GM19238 (cell line): ENCODE data around the gene NUDT6.

Source experiments
- DNase-seq: peaks from one replicate; pipeline ENCODE4 v3.0.0; 2011; ENCODE audit warnings: low spot score; ENCODE audit not compliant: insufficient read length

The NUDT6 gene

DNA sequence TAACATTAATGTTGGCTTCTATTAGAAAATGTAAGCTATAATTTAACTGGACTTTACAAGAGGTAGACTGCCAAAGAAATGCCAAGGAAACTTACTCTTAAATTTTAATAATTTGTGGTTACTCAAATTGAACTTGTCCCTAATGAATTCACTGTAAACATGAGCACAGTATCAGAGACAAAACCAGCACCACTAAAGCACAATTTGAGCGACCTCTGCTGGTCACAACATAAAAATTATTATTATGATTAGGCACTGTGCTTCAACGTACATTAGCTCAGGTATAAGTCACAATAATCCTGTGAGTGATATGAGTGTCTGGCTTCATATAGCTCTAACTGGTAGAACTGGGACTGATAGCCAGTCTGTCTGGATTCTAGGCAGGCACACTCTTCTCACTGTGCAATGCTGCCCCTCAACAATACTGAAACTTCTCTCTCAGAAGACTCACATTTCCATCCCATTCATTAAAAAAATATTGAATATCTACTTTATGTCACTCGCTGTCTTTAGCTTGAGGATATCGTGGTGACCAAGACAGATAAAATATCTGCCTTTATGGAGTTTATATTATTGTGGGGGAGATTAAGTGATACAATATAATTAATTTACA, 8.0 kb downstream of the NUDT6 start:
- DNase-seq = no peak

DNA sequence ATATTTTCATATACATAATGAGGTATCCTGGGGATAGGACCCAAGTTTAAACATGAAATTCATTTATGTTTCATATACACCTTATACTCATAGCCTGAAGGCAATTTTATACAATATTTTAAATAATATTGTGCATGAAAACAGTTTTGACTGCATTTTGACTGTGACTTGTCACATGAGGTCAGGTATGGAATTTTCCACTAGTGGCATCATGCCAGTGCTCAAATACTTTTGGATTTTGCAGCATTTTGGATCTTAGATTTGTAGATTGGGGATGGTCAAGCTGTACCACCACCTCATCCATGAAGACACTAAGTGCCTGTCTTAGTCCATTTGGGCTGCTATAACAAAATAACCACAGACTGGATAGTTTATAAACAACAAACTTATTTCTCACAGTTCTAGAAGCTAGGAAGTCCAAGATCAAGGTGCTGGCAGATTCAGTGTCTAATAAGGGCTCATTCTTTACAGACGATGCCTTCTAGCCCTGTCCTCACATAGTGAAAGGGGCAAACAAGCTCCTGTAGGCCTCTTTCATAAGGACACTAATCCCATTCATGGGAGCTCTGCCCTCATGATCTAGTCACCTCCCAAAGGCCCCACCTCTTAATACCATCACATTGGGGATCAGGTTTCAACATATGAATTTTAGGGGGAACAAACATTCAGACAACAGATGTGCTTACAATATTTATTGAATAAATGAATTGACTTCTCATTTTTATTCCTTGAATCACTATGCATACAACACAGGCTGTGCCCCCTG, 9.4 kb downstream of the NUDT6 start:
- no peak for DNase-seq

DNA sequence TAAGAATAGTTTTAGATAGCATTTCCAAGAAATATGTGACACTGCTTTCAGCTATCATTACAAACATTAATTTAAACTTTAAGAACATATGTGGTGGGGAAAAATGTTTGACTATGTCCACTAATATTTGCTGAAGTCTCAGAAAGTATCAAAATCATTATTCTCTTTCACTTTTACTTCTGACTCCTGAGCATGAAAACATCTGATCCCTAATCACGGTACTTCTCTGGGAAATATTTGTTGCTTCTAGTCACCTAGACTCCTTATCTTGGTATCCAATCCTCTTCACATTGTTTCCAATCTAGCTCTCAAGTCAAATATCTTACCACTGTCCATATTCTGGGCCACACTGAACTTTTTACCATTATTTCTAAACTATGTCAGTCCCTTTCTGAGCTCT, 10.8 kb downstream of the NUDT6 start:
- DNase-seq = no peak

DNA sequence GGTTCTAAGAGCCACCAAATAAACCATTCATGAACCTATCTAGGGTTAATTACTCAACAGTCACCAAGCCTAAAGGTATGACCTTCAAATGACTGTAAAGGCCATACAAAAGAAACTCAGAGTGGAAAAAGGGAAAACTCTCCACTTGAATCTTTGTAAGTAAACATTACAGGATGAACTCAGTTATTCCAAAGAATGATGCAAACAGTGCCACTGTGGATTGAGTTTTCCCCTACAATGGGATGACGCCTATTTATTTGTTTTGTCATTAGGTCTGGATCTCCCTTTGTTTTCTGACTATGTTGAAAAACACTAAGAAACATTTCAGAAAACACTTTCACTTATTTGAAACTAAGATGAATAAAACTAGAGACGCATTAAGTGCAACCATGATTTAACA, 12.7 kb downstream of the NUDT6 start:
- no peak for DNase-seq

DNA sequence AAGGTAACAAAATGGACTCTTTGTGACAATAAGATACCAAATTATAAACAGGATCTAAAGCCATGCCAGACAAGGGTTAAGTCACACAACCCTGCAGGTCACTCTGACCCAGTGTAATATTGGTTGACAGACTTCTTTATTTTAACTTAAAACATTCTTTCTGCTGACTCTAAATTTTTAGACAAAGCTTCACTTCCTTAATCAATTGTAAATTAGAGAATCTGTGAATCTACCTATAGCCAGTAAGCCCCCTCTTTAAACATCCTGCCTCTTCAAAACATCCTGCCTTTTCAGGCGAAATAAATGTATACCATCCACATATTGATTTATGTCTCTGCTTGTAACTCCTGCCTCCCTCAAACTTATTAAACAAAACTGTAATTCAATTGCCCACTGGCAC, 14.2 kb downstream of the NUDT6 start:
- no peak for DNase-seq

DNA sequence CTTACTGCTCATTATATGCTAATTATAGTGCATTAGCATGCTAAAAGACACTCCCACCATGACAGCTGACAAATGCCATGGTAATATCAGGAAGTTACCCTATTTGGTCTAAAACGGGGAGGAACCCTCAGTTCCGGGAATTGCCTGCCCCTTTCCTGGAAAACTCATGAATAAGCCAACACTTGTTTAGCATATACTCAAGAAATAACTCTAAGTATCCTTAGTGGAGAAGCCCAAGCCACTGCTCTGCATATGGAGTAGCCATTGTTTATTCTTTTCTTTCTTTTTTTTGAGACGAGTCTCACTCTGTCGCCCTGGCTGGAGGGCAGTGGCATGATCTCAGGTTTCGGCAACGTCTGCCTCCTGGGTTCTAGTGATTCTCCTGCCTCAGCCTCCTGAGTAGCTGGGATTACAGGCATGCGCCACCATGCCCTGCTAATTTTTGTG, 15.5 kb downstream of the NUDT6 start:
- DNase-seq = no peak

DNA sequence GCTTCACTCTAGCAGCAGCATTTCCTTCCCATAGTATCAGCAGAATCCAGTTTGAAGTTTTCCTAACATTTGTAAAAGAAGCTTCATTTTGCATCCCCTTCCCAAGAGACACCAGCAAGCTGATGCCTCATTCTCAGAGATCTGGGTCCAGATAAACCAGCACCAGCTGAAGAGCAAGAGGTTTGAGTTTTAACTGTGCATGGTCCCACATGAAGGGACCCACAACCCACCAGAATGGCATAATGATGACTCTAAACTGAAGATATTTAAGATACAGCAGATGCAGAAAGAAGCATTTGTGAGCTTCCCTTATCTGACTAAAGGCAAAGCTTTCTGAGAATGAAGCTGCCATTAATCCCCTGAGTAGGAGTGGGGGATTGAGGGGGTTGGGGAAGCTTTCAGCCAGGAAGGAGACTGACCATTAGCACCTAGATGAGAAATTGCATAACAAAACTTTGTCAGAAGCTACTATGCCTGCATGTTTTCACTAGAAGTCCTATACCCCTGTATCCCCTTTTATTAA, 18.6 kb downstream of the NUDT6 start:
- no peak for DNase-seq

DNA sequence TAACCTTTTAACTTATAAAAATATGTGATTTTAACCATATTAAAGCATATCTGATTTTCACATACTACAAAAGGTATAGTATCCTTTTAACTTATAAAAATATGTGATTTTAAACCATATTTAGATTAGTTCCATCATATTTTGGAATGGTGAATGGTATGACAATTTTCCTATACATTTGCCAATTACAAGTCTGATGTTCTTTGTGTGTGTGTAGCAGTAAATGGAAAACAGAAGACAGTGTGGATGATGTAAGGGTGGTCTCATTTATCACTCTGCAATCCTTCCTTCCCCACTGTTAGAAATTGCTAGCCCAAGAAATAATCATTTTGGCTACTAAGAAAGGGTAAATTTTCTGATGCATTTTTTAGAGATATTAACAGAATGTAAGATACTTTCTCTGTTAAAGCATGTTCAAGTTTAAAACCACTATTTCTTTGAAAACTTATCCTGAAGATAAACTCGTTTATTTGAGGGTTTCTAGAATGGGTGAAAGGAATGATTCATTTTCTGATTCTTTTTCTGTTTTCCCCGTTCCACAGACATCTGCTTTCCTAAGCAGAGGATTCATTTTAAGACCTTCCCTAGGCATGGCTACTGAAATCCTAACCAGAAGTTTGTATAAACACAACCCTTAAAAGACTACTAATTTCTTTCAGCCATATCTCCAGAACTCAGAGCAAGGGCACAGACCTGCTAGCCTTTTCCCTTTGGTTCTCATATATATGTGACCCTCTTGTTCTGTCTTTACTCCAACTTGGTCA, 21.0 kb downstream of the NUDT6 start:
- no peak for DNase-seq

DNA sequence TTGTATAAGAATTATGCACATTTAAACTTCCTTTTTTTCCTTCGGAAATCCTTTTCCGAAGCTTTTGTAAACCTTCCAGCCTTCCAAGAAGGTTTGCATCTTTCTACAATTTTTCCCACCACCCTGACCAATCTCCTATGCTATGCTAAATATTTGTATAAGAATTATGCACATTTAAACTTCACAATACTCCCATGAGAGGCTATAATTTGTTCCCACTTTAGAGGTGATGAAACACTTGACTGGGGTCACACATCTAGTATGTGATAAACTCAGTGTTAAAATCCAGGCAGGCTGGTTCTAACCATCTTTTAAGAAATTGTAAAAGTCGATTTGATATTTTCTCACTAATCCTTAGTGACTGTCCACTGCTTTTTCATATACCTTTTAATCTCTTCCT, 22.1 kb downstream of the NUDT6 start:
- no peak for DNase-seq

DNA sequence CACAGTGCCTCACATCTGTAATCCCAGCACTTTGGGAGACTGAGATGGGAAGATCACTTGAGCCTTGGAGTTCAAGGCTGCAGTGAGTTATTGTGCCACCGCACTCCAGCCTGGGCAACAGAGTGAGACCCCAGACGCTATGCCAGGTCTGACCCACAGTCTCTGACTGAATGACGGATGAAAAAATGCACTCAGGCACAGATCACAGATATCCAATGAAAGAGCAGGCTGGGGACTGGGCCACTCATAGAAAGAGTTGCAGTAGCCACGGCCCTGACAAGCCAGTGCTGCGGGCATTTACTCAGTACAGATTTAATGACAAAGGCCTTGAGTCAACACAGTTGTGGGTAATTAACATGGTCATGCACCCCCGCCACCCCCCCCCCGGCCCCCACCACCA, 22.7 kb downstream of the NUDT6 start:
- no peak for DNase-seq

DNA sequence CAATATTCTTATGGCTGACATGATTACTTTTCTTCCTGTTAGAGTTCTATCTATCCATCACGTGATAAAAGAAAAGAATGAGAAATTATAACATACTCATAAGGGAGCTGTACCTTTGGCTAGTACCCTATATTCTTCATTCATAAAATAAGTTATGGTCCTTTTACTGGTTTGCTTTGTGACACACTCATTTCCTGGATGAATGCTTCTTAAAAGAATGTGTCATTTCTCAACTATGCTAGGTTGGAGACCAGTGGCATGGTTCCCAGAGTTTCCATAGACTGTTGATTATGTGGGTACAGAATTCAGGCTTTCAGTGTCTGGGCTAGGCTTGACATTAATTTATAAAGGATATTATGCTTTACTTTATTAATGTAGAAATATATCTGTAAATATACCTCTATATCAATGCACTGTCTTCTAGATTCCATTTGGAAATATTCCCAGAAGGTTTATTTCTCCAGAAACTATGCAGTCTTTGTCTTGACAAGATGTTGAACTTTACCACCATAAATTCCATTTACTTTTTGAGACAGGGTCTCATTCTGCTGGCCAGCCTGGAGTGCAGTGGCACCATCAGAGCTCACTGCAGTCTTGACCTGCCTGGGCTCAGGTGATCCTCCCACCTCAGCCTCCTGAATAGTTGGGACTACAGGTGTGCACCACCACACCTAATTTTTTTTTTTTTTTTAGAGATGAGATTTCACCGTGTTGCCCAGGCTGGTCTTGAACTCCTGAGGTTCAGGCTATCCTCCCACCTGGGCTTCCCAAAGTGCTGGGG, 23.8 kb downstream of the NUDT6 start:
- DNase-seq = no peak

DNA sequence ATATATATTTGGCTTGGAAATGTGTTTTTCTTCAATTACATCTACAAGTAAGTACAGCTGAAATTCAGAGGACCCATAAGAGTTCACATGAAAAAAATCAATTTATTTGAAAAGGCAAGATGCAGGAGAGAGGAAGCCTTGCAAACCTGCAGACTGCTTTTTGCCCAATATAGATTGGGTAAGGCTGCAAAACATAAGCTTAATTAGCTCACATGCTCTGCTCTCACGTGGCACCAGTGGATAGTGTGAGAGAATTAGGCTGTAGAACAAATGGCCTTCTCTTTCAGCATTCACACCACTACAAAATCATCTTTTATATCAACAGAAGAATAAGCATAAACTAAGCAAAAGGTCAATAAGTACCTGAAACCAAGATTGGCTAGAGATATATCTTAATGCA, 26.1 kb downstream of the NUDT6 start:
- no peak for DNase-seq

DNA sequence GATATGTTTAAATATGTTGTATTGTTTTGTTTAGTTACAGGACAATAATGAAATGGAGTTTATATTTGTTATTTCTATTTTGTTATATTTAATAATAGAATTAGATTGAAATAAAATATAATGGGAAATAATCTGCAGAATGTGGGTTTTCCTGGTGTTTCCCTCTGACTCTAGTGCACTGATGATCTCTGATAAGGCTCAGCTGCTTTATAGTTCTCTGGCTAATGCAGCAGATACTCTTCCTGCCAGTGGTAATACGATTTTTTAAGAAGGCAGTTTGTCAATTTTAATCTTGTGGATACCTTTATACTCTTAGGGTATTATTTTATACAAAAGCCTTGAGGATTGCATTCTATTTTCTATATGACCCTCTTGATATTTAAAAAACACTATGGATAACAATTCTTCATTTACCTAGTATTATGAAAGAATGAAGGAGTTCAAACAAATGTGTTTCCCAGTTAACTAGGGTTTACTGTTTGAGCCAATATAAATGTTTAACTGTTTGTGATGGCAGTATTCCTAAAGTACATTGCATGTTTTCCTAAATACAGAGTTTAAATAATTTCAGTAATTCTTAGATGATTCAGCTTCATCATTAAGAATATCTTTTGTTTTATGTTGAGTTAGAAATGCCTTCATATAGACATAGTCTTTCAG, 26.9 kb downstream of the NUDT6 start:
- DNase-seq = no peak

DNA sequence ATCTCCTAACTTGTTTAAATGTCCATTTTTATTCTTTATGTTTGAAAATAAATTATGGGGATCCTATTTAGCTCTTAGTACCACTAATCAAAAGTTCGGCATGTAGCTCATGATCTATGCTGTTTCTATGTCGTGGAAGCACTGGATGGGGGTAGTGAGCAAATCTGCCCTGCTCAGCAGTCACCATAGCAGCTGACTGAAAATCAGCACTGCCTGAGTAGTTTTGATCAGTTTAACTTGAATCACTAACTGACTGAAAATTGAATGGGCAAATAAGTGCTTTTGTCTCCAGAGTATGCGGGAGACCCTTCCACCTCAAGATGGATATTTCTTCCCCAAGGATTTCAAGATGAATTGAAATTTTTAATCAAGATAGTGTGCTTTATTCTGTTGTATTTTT, 27.6 kb downstream of the NUDT6 start:
- no peak for DNase-seq

DNA sequence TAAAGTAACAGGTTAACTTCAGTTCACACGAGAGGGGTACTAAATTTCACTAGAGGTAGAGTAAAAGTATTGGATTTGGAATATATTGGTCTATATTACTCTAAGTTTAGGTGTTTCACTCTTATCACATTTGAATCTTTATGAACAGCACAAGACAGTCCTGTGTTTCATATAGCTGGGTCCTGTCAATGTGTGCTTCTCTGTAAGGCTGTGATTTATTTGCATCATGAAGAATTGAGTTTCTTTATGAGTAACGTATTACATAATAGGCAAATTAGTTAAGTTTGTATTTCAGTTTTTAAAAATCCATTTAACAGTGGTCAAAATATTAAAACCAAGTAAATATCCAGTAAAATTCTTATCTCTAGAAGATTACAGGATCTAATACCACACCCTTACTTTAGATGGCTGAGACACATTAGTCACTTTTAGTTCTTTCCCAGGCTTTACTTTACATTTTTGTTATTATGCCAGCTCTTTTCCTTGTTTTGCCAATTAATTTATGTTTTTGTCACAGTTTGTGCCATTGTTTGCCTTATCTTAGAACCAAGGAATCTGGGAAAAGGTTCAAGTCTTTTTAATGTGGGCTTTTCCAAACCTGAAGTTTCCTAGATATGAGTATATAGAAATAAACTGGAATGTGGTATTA, 32.1 kb downstream of the NUDT6 start:
- DNase-seq = no peak

DNA sequence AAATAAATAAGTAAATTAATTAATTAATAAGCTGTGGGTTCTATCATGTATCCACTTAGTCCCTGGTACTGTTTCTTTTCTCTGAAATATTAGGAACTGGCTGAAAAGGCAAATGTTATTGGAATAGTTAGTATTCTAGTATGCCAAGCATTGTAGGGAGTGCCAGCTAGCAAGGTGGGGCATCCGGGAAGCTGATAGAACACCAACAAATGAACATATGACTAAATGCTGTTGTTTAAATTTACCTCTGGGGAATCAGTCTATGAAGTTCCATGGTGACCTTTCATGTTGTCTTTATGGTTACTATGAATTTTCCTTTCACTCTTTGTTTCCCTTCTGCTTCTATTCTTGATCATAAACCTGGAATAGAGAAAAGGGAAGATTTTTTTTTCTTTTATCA, 32.7 kb downstream of the NUDT6 start:
- DNase-seq = no peak

DNA sequence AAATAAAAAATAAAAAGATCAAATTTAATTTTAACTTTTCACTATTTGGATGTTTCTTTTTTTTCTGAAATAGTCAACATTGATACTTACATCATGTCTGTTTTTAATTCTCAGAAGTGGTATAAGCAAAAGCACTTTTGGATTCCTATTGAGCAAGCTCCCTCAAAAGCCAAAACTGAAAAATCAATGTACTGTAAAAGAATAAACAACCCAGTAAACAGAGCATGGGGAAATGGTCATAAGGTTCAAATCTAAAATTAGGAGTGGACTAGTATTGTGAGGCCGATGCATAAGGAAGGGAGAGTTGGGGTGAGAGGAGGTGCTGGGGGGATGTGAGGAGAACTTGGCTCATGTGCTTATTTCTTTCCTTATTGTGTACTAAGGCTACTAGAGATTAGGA, 37.9 kb downstream of the NUDT6 start:
- no peak for DNase-seq

DNA sequence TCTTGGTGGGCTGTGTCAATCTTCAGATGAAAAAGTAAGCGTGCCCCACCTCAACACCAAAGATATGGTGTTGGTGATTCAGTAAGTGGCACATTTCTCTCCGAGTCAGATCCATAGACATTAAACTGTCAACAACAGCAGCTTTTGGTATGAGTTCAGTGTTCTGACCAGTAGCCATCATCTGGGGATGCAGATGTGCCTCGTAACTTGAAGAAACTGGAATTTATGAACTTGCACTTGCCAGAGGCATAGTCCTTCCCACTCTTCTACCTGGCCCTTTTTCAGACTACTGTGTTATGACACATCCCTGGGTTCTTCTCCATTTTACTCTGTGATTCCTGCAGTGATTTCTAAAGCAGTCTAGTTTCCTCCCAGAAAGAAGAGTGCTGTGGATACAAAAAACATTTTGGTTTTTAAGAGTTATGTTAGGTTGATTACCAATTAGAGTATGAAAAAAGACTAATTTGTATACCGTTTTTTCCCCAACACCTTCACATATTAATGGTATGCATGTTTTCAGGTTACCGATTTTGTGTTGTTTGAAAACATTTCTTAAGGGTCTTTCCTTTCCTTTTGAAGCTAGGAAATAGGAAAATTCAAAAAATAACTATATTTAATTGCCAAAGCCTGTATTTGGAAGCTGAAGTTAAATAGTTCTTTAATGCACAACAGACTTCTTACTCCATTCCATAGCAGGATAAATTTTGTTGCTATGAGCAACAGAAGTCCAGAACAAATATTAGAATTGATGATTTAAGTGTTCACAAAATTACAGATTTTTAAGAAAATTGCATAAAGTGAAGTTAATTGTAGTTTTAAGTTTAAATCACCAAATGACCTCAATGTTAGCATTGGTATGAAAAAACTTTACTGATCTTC, 39.3 kb downstream of the NUDT6 start:
- no peak for DNase-seq

DNA sequence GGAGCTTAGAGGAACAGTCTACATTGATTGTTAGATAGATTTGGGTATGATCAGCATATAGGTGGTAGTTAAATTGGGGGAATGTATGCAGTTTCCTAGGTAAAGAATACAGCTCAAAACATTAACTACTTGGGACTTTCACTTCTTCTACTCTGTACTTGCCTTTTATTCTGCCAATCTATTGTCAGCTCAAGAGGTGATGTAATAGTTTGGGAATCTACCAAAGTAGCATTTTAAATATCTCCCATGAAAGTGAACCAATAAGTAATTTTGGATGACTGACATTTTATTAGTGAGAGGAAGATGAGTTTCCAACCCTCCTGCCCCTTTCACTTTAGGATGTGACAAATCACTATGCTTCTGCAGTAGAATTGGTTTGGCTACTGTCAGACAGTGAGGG, 43.4 kb downstream of the NUDT6 start:
- no peak for DNase-seq

DNA sequence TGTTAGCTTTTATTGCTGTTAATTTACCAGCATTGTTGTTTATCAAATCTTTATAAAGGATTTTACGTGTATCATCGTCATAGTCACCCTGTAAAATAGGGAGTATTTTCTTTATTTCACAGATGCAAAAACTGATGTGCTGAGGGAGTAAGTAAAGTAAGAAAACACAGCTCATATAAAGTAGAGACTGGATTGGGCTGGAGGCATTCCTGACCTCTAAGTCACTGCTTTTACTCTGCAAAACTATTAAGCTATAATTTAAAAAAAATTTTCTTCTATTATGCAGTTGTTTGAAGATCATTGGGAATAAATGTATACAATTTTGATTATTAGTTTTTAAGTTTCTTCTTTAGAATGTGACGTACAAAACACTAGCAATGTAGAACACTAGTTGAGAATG, 45.9 kb downstream of the NUDT6 start:
- DNase-seq = no peak
